ENCODE results near the gene SALL3. TPM values are rescaled to one million over a fixed set of nuclear protein-coding genes. Genes with fewer than 3 reads are reported as not detected.
"Not testable (repeated sequence)": the region's sequence is repeated elsewhere in the genome, so short reads cannot be mapped to it uniquely, and the experiment has no call there.

Gene SALL3
- polyA plus RNA-seq, 1 experiment: not detected

DNA sequence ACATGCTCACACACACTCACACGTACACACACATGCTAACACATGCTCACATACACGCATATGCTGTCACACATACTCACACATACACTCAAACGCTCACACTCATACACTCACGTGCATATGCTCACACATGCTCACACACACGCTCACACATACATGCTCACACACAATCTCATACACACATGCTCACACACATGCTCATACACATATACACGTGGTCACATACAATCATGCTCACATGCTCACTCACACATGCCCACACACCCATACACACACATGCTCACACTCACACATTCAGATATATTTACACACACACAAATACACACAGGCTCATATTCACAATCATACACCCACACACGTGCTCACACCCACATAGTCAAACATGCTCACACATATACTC lies 17.5 kb upstream of the SALL3 start:
- Histone ChIP-seq H3K27me3 (ENCODE audit: control insufficient read depth, insufficient read depth, low read length) (no peaks in the 10 kb centered on the region), H3K4me3 (ENCODE audit: low read depth, low read length) (no peak overlapping the region), H3K36me3 (ENCODE audit: control insufficient read depth, insufficient read depth, low read length) (no peaks in the 10 kb centered on the region)
- DNase-seq (ENCODE audit: low read depth): no peak
- TF ChIP-seq, protein P1, sequence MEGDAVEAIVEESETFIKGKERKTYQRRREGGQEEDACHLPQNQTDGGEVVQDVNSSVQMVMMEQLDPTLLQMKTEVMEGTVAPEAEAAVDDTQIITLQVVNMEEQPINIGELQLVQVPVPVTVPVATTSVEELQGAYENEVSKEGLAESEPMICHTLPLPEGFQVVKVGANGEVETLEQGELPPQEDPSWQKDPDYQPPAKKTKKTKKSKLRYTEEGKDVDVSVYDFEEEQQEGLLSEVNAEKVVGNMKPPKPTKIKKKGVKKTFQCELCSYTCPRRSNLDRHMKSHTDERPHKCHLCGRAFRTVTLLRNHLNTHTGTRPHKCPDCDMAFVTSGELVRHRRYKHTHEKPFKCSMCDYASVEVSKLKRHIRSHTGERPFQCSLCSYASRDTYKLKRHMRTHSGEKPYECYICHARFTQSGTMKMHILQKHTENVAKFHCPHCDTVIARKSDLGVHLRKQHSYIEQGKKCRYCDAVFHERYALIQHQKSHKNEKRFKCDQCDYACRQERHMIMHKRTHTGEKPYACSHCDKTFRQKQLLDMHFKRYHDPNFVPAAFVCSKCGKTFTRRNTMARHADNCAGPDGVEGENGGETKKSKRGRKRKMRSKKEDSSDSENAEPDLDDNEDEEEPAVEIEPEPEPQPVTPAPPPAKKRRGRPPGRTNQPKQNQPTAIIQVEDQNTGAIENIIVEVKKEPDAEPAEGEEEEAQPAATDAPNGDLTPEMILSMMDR (IDR thresholded peaks at IDR 0.05; ENCODE audit: insufficient read depth, low read depth, low read length): no peak
- ChIA-PET POLR2A (no interaction called here), CTCF (no interaction called here)

DNA sequence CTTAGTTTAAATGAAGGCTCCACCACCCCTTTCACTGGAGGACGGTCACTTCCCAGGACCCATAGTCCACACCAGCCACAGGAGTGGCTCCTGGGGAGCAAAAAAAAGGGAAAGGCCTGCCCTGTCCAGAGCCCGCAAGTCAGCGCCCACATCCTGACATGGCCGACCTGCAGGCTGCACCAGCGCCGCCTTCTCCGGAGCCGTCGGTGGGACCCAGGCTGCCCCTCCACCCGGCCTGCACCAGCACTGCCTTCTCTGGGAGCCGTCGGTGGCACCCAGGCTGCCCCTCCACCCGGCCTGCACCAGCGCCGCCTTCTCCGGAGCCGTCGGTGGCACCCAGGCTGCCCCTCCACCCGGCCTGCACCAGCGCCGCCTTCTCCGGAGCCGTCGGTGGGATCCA lies 14.9 kb upstream of the SALL3 start:
- POLR2A ChIA-PET, CTCF ChIA-PET: not testable (repeated sequence)

DNA sequence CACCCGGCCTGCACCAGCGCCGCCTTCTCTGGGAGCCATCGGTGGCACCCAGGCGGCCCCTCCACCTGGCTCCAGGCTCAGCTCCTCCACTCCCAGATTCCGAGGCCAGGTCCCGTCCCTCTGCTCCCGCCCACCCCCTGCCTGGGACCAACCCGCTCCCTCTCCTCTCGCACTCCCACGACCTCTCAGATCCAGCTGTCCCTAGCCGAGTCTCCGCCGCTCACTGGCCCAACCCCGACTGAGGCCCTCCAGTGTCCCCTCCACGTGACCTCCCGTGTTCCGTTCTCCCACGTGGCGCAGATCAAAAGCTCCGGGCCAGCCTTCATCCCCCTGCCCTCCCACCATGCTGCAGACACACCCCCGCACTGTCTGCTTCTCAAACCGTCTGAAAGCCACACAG lies 14.4 kb upstream of the SALL3 start:
- H3K4me3 ChIP-seq (ENCODE audit: low read depth, low read length): no peak overlapping the region
- no peak for DNase-seq (ENCODE audit: low read depth)
- no peaks in the 10 kb centered on the region for H3K27me3 ChIP-seq (ENCODE audit: control insufficient read depth, insufficient read depth, low read length)
- no peaks in the 10 kb centered on the region for H3K36me3 ChIP-seq (ENCODE audit: control insufficient read depth, insufficient read depth, low read length)
- TF ChIP-seq, protein P1 (IDR thresholded peaks at IDR 0.05; ENCODE audit: insufficient read depth, low read depth, low read length): no peak
- CTCF ChIA-PET: no interaction called here
- POLR2A ChIA-PET: no interaction called here

More for the DNA sequence above, 14.9 kb upstream of the SALL3 start:
- not testable (repeated sequence) for H3K4me3 ChIP-seq (ENCODE audit: low read depth, low read length); H3K27me3 ChIP-seq (ENCODE audit: control insufficient read depth, insufficient read depth, low read length); H3K36me3 ChIP-seq (ENCODE audit: control insufficient read depth, insufficient read depth, low read length); DNase-seq (ENCODE audit: low read depth)

DNA sequence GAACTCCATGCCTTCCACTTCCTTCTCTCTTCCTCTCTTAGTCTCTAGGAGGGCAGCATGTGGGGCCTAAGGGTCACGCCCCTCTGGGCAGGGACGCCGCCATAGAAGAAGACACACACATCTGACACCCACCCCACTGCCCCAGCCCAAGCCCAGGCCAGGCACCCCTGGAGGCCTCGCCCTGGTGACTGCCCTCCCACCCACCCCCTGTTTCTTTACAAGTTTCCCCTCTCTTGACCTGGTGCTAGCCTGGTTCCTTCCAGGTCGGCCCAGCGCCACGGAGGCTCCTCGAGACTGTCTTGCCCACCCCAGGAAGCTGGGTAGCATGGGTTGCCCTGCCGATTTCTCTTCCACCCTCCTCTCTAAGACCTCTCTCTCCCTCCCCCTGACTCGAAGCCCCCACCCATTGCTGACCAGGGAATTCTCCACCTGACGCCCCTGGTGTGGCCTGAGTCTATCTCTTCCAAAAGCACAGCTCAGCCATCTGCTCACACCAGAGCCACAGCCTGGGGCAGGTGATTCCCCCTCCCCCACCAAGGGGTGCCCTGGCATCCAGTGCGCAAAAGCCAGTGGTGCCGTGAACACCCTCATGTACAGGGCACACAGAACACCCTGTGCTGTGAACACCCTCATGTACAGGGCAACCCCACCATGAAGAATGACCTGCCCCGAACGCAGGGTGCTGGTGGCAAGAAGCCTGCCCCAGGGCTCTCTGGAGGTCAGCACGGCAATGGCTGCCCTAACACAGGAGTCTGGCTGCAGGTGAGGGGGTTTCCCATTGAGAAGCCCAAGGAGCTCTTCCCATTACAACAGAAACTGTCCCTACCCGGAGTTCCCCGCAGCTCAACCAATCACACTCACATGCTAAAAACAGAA lies 13.5 kb upstream of the SALL3 start:
- ChIA-PET POLR2A (no interaction called here), CTCF (no interaction called here)
- Histone ChIP-seq H3K27me3 (ENCODE audit: control insufficient read depth, insufficient read depth, low read length) (no peaks in the 10 kb centered on the region), H3K36me3 (ENCODE audit: control insufficient read depth, insufficient read depth, low read length) (no peaks in the 10 kb centered on the region), H3K4me3 (ENCODE audit: low read depth, low read length) (no peak overlapping the region)
- TF ChIP-seq, protein P1 (IDR thresholded peaks at IDR 0.05; ENCODE audit: insufficient read depth, low read depth, low read length): no peak
- DNase-seq (ENCODE audit: low read depth): no peak

DNA sequence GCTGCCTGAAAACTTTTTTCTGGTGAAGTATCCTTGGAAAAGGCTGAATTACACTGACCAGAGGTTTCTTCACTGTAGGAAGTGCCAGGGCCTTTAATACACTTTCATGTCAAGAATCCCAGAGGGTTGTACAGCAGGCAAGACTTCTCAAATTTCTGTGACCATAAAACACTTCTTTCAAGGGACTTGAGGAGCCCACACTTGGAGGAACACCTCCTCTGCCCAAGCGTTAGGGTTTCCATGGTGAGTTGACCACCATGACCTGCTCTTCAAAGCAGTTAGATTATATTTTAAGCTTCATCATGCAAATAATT lies 12.9 kb upstream of the SALL3 start:
- CTCF ChIA-PET: no interaction called here
- Histone ChIP-seq H3K4me3 (ENCODE audit: low read depth, low read length) (no peak overlapping the region), H3K36me3 (ENCODE audit: control insufficient read depth, insufficient read depth, low read length) (no peaks in the 10 kb centered on the region), H3K27me3 (ENCODE audit: control insufficient read depth, insufficient read depth, low read length) (no peaks in the 10 kb centered on the region)
- TF ChIP-seq, protein P1 (IDR thresholded peaks at IDR 0.05; ENCODE audit: insufficient read depth, low read depth, low read length): no peak
- POLR2A ChIA-PET: no interaction called here
- DNase-seq (ENCODE audit: low read depth): no peak

DNA sequence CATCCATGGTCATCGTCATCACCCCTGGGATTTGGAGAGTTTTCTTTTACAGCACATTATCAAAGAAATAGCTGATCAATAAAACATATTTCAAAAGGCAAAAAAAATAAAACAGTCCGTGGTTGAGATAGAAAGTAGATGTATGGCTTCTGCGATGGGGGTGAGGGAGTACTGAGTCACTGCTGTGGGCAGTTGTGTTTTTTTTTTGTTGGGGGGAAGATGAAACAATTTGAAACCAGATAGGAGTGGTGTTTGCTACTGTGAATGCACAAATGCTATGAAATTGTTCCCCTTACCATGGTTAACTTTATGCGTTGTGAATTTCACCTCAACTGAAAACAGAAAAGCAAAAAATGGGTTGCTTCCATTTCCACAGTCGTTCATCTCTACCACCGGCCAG lies 11.9 kb upstream of the SALL3 start:
- ChIA-PET POLR2A (no interaction called here), CTCF (no interaction called here)
- TF ChIP-seq, protein P1 (IDR thresholded peaks at IDR 0.05; ENCODE audit: insufficient read depth, low read depth, low read length): no peak
- no peaks in the 10 kb centered on the region for H3K36me3 ChIP-seq (ENCODE audit: control insufficient read depth, insufficient read depth, low read length)
- H3K27me3 ChIP-seq (ENCODE audit: control insufficient read depth, insufficient read depth, low read length): peaks cover 4% of the 10 kb centered on the region; the same call in 1 of the 2 replicates
- H3K4me3 ChIP-seq (ENCODE audit: low read depth, low read length): no peak overlapping the region
- DNase-seq (ENCODE audit: low read depth): no peak

Data from BJ (cell line).